Stimulated activated CD4-positive, alpha-beta T cell treated with anti-CD3 and anti-CD28 coated beads, Interleukin-4, amount 100 ng/mL, for 24 hours (primary cell): Measurements from ENCODE around the gene FBXL16.

ENCODE experiments used
- DNase-seq: peaks from one replicate; pipeline ENCODE4 v3.0.0-alpha.2; 2020

Gene FBXL16

GRCh38 chr16:660132-660458 is 45.5 kb downstream of the FBXL16 start:
- DNase-seq = no peak

GRCh38 chr16:659618-660017 is 46.0 kb downstream of the FBXL16 start:
- no peak for DNase-seq

- DNase-seq = no peak
Observed at GRCh38 chr16:658679-659571, 46.7 kb downstream of the FBXL16 start.

- no peak for DNase-seq
Observed at GRCh38 chr16:657487-657886, 48.1 kb downstream of the FBXL16 start.

GRCh38 chr16:654034-654433 is 51.6 kb downstream of the FBXL16 start:
- DNase-seq = no peak

GRCh38 chr16:652454-653305 is 52.9 kb downstream of the FBXL16 start:
- DNase-seq = no peak

- no peak for DNase-seq
Observed at GRCh38 chr16:651844-652243, 53.8 kb downstream of the FBXL16 start.

- no peak for DNase-seq
Observed at GRCh38 chr16:649631-650030, 56.0 kb downstream of the FBXL16 start.

GRCh38 chr16:648781-649589 is 56.6 kb downstream of the FBXL16 start, which contains the start of gene WDR90:
Gene WDR90 (plus strand): TSS chr16:649365. CDS start chr16:649417, 52 bp downstream.
- DNase-seq = peak; percentile 94

- DNase-seq = peak; percentile 57
Observed at GRCh38 chr16:648071-648780, 57.4 kb downstream of the FBXL16 start.

- DNase-seq = no peak
Observed at GRCh38 chr16:647173-647902, 58.3 kb downstream of the FBXL16 start.

GRCh38 chr16:646679-647172 is 58.9 kb downstream of the FBXL16 start:
- DNase-seq = no peak

- DNase-seq = no peak
Observed at GRCh38 chr16:645852-646678, 59.5 kb downstream of the FBXL16 start.

- no peak for DNase-seq
Observed at GRCh38 chr16:644556-644955, 61.0 kb downstream of the FBXL16 start.

GRCh38 chr16:643050-643368 is 62.6 kb downstream of the FBXL16 start:
- DNase-seq = no peak
